LHCN-M2 (cell line): Measurements from ENCODE around the gene NLGN2. TPM values are rescaled to one million over a fixed set of nuclear protein-coding genes. Genes with fewer than 3 reads are reported as not detected.
A peak's percentile ranks its signal among the peaks of the same experiment; 100 is the strongest.
"Not testable (repeated sequence)": the region's sequence is repeated elsewhere in the genome, so short reads cannot be mapped to it uniquely, and the experiment has no call there.

Experiments used
- DNase-seq: peaks from one replicate; pipeline ENCODE4 v3.0.0-alpha.2; 2012; ENCODE audit warnings: low read depth
- polyA plus RNA-seq: library from polyadenylated mRNA; unstranded; fragments of >200 nt; gene quantifications from one replicate; pipeline ENCODE4 v1.2.1, GENCODE V29; 2012; ENCODE audit warnings: missing spikeins
- total RNA-seq: library from RNA; depleted of rRNA; stranded (reverse); fragments of >200 nt; gene quantifications from 2 replicates; pipeline ENCODE4 v1.2.3, GENCODE V29; 2014; rRNA removed

Gene NLGN2
- 7.6 and 8.3 TPM in 2 replicates for total RNA-seq
- polyA plus RNA-seq: 19.3 TPM

DNA sequence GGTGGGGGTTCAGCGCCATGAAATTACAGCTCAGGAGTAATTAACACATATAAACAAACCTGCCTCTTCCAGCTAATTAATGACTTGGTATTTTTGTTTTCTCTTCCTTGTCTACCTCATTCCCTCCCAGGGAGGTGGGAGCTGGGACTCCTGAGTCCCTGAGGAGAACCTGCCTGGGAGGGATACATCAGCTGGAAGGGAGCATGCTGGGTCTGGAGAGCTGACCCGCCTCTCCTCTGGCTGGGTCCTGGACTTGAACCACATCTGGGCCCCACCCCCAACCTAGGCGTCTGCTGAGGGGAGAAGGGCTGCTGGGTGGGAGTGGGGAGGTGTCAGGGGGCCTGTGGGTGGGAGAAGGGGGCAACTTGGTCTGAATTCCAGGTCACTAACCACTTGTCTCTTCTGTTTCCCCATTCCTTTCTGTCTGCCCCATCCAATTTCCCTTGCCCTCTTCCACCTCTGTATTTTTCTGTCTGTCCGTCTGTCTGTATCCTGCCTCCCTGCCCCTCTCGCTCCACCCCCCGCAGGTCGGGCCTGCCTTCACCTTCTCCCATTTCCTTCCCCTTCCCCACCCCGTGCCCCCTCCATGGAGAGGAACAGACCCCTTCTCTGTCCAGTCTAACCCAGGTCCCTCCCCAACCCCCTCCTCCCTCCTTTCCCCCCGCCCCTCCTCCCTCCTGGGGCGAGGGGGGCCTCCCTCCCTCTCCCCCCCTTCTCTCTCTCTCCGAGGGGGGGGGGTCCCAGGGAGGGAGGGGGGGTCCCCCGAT lies at the start of gene NLGN2:
Gene NLGN2, plus strand, starts transcription at position 361 of the 767 bp plus-strand sequence. CDS start 411 bp downstream, outside the sequence.
- DNase-seq: no peak

- no peak for DNase-seq
These were observed 45.7 kb upstream of the NLGN2 start for GRCh38 chr17:7361906-7362305.

DNA sequence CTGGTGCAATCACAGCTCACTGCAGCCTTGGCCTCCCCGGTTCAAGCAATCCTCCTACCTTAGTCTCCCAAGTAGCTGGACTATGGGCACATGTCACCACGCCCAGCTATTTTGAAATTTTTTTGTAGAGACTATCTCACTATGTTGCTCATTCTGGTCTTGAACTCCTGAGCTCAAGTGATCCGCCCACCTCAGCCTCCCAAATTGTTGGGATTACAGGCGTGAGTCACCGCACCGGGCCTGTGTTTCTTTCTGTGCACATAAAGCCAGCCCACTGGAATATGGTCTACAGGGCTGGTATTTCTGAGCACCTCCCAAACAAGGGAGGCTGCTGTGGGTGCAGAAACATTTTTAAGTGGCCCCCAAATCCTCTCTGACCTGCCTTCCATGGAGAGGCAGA lies 44.3 kb upstream of the NLGN2 start:
- no peak for DNase-seq

- not testable (repeated sequence) for DNase-seq
These were observed 41.7 kb upstream of the NLGN2 start for GRCh38 chr17:7365963-7366362.

DNA sequence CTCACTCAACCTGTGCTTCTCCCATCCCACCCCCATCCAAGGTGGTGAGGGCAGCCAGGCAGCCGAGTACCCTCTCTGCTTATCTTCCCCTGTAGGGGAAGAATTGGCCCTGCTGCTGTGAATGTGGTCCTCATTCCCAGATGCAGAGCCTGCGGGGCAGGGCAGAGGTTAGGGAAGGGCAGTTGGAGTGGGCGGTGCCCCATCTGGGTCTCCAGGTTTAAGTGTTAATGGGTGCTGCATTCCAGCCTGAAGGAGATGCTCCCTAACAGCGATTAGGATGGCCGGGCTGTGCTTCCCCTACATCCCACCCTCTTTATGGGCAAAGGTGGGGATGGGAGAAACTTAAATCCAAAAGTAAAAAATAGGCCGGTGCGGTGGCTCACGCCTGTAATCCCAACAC lies 40.6 kb upstream of the NLGN2 start:
- no peak for DNase-seq

GRCh38 chr17:7367918-7368598 lies 39.6 kb upstream of the NLGN2 start:
- no peak for DNase-seq

DNA sequence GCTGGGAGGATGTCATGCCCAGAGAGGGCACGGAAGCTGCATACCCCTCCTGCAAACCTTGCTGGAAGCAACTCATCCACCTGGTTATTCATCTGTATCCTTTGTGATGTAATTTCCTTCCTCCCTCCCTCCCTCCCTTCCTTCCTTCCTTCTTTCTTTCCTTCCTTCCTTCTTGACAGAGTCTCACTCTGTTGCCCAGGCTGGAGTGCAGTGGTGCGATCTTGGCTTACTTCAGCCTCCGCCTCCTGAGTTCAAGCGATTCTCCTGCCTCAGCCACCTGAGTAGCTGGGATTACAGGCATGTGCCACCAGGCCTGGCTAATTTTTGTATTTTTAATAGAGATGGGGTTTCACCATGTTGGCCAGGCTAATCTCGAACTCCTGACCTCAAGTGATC lies 39.0 kb upstream of the NLGN2 start:
- DNase-seq: not testable (repeated sequence)

DNA sequence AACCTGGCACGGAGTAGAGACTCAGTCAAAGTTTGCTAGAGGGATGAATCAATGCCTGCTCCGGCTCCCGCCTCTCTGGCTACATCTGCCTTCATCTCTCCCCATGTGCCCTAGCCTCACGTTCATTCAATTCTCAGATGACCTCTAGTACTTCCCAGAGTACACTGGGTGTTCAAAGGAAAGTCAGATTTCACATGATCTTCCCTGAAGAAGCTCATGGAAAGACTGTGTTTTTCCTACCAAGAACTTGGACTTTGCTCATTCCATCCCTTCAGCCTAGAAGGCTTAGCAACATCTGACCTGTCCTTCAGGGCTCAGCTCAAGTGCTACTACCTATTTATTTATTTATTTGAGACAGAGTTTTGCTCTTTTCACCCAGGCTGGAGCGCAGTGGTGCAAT lies 37.8 kb upstream of the NLGN2 start:
- no peak for DNase-seq

DNA sequence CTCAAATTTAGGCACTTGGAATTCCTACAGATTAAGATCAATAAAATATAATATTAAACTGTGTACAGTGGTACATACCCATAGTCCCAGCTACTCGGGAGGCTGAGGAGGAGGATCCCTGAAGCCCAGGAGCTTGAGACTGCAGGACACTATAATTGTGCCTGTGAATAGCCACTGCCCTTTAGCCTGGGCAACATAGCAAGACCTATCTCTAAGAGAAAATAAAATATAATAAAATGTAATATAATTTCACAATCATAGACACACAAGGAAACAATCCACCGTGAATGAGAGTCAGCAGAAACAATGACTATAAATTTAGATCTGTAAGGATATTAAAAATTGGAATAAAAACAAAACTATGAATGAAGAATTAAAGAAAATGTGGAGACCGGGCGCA lies 36.8 kb upstream of the NLGN2 start:
- DNase-seq: no peak

- DNase-seq: peak; percentile 39
These were observed 33.3 kb upstream of the NLGN2 start for GRCh38 chr17:7374353-7374752.

DNA sequence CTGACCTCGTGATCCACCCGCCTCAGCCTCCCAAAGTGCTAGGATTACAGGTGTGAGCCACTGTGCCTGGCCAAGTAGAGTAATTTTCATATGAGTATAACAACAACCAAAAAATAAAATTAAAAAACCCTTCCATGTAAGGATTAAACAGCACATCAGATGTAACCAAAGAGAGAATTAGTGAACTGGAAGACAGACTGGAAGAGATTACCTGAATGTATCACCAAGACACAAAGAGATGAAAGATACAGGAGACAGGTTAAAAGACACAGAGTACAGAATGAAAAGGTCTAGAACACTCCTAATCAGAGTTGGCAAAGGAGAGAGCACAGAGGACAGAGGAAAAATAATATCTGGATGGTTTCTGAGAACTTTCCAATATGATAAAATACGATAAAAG lies 28.5 kb upstream of the NLGN2 start:
- no peak for DNase-seq

GRCh38 chr17:7380321-7380720 lies 27.3 kb upstream of the NLGN2 start:
- DNase-seq: no peak

DNA sequence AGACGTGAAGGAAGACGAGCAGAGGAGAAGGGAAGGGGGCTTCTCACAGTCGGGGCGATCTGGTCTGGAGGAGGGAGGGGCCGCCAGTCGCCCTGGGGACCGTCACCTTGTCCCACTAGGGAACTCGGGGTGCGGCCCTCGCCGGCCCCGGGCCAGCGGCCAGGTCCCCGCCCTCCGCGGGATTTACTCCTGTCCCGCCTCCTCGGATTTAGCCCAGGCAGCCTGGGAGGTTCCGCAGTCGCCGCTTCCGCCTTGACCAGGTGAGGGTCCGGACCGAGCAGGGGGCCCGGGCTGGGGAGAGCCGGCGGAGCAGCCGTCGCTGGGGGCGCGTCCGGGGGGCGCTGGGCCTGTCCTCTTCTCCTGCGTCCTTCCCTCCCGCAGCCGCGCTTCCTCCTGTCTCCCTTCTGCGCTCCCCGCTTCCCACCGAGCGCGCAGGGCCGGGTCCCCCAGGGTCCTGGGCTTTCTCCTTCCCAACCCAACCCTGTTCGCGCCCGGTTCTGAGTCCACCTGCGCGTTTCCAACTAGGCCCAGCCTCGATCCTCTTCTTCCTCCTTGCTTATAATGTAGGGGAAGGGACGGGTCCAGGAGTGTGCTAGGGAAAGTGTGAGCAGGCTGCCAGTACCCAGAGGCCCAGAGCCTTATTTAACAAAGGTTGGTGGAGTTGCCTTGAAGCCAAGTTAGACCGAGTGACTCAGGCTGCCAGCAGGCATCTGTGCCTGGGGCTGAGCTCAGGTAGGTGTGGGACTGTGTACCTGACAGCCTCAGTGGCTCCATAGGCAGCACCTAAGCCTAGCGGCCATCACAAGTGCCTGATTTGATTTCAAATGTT lies 26.6 kb upstream of the NLGN2 start, which contains the start of gene TNK1:
Gene TNK1, plus strand, starts transcription at position 235 of the 829 bp plus-strand sequence. CDS start 1,838 bp downstream, outside the sequence.
- DNase-seq: no peak

GRCh38 chr17:7382901-7383300 lies 24.7 kb upstream of the NLGN2 start:
- DNase-seq: no peak

DNA sequence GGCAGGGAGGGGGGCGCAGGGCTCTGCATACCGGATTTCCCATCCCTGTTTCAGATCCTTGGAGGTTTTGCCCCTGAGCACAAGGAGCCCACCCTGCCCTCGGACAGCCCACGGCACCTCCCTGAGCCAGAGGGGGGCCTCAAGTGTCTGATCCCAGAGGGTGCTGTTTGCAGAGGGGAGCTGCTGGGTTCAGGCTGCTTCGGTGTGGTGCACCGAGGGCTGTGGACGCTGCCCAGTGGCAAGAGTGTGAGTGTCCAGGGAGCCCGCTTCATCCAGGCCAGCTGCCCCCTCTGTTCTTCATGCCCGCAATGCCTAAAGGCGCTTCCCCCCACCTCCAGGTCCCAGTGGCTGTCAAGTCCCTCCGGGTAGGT lies 24.3 kb upstream of the NLGN2 start:
- DNase-seq: no peak

- no peak for DNase-seq
These were observed 23.7 kb upstream of the NLGN2 start for GRCh38 chr17:7383742-7384488.

DNA sequence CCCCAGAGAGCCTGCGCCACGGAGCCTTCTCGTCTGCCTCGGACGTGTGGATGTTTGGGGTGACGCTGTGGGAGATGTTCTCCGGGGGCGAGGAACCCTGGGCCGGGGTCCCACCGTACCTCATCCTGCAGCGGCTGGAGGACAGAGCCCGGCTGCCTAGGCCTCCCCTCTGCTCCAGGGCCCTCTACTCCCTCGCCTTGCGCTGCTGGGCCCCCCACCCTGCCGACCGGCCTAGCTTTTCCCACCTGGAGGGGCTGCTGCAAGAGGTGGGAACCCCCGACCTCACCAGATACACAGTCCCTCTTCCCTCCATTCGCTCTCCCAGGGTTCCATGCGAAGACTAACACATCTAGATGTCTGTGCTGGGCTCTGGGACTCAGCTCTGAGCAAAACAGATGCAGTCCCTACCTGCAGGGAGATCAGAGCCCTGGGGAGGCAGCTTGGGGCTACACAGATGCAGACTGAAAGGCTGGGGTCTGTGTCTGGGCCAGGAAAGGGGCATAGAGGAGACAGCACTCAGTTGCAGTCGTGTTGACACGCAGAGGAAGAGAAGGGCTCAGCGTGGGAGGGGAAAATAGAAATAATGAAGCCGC lies 23.1 kb upstream of the NLGN2 start:
- no peak for DNase-seq

DNA sequence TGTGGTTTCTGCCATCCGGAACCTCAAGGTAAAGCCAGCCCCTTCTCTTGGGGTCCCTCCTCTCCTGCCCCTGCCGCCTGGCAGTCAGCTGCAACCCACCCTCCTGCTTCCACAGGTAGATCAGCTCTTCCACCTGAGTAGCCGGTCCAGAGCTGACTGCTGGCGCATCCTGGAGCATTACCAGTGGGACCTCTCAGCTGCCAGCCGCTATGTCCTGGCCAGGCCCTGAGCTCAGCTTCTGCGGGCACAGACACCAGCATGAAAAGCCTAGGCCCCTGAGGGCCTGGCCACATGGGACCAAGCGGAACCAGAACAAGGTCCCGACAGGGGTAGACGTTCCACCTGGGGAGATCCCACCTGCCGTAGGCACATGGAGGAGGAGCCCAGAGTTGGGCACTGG lies 18.8 kb upstream of the NLGN2 start:
- no peak for DNase-seq

DNA sequence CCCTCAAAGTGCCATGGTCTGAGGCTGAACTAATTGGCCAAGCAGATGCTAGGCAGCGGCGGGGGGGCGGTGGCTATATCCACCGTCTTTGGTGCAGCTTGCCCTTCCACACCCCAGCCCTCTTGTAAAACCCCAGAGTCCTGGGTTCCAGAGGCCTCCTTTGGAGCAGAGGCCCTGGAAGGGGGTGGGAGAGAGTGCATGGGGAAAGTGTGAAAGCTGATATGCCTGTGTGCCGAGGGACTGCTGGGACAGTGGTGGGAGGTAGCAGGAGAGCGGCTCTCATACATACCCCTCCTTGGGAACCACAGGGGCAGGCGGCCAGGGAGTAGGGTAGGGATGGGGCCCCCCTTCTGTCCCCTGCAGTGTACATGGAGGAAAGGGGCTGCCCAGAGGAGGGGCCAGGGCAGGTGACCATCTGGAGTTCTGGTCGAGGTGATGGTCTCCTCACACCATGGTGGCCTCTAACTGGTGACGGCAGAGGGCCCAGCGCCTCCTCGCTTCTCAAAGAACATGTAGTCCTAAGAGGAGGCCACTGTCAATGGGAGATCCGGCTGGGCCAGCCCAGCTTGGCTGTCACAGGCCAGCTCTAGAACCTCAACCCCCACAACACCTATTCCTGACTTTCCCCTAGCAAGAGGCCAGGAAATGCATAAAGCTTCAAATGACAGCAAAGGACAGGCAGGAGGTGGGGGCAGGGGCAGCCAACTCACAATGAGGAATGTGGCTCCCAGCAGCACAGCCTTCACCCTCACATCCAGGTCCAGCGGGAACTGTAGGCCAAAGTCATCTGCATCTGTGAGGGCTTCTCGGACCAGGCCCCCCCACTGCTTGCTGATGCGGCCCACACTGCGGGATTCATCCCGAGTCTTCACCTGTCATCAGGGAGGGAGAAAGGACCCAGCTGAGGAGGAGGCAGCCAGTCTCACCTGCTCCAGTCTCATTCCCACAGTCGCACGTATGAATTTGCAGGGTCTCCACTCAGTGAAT lies 17.4 kb upstream of the NLGN2 start:
- DNase-seq: no peak

GRCh38 chr17:7391307-7391706 lies 16.3 kb upstream of the NLGN2 start:
- no peak for DNase-seq
